Measurements from ENCODE around the gene OAF. TPM values are rescaled to one million over a fixed set of nuclear protein-coding genes. Genes with fewer than 3 reads are reported as not detected.

The OAF gene
- 39.4 and 58.6 TPM in 2 replicates for total RNA-seq (ENCODE audit: low replicate concordance)

GRCh38 chr11:120210626-120211521, at the start of gene OAF:
Gene OAF (plus strand): TSS chr11:120211032. CDS start chr11:120211280, 248 bp downstream.
- H3K4me3 ChIP-seq (ENCODE audit: low read depth, low read length): peak within 1 kb of the TSS; percentile 79
- DNase-seq (ENCODE audit: low read depth): peak; percentile 84
- TF ChIP-seq CTCF (IDR thresholded peaks at IDR 0.05; ENCODE audit: insufficient read depth, low read length): peak; percentile 3

- no peak overlapping the region for H3K4me3 ChIP-seq (ENCODE audit: low read depth, low read length)
- no peak for DNase-seq (ENCODE audit: low read depth)
- no peak for TF ChIP-seq CTCF (IDR thresholded peaks at IDR 0.05; ENCODE audit: insufficient read depth, low read length)
These were observed 43.2 kb upstream of the OAF start for GRCh38 chr11:120167659-120168058.

GRCh38 chr11:120168108-120168959, 42.5 kb upstream of the OAF start:
- no peak for DNase-seq (ENCODE audit: low read depth)
- no peak for TF ChIP-seq CTCF (IDR thresholded peaks at IDR 0.05; ENCODE audit: insufficient read depth, low read length)
- peak overlapping the region; percentile 64 for H3K4me3 ChIP-seq (ENCODE audit: low read depth, low read length)

- TF ChIP-seq CTCF (IDR thresholded peaks at IDR 0.05; ENCODE audit: insufficient read depth, low read length): peak; percentile 51
- peak overlapping the region; percentile 64 for H3K4me3 ChIP-seq (ENCODE audit: low read depth, low read length)
- DNase-seq (ENCODE audit: low read depth): peak; percentile 48
These were observed 41.7 kb upstream of the OAF start for GRCh38 chr11:120168960-120169681.

GRCh38 chr11:120169981-120170698, 40.7 kb upstream of the OAF start:
- H3K4me3 ChIP-seq (ENCODE audit: low read depth, low read length): no peak overlapping the region
- DNase-seq (ENCODE audit: low read depth): no peak
- no peak for TF ChIP-seq CTCF (IDR thresholded peaks at IDR 0.05; ENCODE audit: insufficient read depth, low read length)

Measured in fibroblast of the aortic adventitia (primary cell).